ENCODE results near the gene NRXN3. TPM values are rescaled to one million over a fixed set of nuclear protein-coding genes. Genes with fewer than 3 reads are reported as not detected.

The NRXN3 gene
- polyA plus RNA-seq, 4 donors = 6.4 to 7.2 (median 7.0) TPM

DNA sequence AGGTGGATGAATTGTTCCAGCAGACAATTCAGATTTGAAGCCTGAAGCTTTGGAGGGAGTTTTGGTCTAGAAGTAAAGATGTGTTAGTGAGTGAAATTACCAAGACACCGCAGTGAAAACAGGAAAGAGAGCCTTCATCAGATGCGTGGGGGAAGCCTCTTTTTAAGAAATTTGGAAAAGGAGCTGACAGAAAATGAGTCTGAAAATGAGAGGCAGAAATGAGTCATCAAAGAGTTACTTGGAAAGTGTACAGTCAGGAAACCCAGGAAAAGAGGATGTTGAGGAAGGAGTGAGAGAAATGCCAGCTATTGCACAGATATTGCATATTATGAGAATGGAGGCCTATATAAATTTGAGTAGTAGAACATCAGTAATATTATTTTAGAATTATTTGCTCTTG is 520.7 kb downstream of the NRXN3 start:
- DNase-seq (ENCODE audit: low read depth in 4 of 4, low spot score in 3 of 4) = no peak

- DNase-seq (ENCODE audit: low read depth in 4 of 4, low spot score in 3 of 4) = no peak
Observed at GRCh38 chr14:78697341-78697740, 527.2 kb downstream of the NRXN3 start.

DNA sequence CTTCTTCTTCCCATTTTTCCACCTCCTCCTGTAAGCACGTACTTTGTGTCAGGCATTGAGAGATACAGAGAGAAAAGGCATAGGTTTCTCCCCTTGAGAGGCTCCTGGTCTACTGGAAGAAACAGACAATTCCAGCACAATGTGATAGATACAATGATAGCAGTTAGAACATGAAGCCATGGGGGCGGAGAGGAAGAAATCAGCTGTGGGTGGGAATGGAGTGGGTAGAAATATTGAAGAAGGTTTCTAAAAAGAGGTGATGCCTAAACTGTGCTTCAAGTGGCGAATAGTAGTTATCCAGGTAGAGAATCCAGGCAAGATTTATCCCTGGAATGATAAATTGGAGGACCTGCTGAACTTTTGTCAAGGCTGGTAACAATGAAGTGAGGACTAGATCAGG is 528.8 kb downstream of the NRXN3 start:
- no peak for DNase-seq (ENCODE audit: low read depth in 4 of 4, low spot score in 3 of 4)

DNA sequence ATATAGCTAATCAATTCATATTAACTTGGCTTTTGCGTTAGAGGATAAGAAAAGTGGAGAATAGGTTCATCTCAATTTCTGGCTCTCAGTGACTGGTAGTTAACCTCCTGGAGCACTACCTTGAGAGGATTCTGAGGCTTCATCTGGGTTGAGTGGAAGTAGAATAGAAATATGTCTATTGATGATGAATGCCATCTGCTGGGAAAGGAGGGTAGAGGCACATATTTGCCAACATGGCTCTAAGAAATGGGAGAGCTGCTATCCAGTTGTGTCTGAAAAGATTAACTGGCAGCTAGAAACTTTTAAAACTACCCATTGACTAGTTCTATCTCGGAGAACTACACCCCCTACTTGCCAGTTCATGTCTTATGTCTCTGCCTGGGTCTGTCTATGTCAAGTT is 530.1 kb downstream of the NRXN3 start:
- no peak for DNase-seq (ENCODE audit: low read depth in 4 of 4, low spot score in 3 of 4)

- DNase-seq (ENCODE audit: low read depth in 4 of 4, low spot score in 3 of 4) = no peak
Observed at GRCh38 chr14:78701246-78701645, 531.1 kb downstream of the NRXN3 start.

DNA sequence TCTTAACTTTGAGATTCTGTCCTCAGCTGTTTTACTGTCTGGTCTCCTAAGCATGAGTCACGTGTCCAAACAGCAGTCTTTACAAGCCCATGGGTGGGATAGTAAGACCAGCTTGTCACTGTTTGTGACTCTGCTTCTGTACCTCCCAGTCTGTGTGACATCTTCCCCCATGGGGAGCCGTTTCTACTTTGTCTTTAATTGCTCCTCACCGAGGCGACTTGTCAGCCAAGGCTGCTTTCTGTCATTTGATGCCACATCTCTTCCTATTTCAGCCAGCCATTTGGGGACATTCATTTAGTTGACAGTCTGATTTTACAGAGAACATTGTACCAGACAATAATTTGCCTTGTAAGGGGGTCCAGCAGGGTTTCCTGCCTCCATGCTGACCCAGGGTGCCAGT is 534.8 kb downstream of the NRXN3 start:
- no peak for DNase-seq (ENCODE audit: low read depth in 4 of 4, low spot score in 3 of 4)

DNA sequence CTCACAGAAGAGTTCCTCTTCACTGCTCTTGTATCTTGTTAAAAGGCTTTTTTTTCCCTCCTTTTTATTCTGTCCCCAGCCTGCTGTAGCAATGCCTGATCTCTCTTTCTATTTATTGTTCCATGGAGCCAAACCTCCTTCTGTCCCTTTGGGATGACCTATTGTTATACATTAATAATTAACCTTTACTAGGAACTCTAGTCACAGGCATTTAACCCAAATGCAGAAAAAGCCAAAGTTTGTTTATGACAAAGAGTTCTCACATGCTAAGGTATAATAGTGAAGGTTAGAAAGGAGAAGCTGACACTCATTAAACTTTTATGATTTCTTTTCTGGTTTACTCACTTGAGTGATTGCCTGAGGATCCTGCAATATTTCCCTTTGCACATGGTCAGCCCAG is 535.8 kb downstream of the NRXN3 start:
- DNase-seq (ENCODE audit: low read depth in 4 of 4, low spot score in 3 of 4) = no peak

DNA sequence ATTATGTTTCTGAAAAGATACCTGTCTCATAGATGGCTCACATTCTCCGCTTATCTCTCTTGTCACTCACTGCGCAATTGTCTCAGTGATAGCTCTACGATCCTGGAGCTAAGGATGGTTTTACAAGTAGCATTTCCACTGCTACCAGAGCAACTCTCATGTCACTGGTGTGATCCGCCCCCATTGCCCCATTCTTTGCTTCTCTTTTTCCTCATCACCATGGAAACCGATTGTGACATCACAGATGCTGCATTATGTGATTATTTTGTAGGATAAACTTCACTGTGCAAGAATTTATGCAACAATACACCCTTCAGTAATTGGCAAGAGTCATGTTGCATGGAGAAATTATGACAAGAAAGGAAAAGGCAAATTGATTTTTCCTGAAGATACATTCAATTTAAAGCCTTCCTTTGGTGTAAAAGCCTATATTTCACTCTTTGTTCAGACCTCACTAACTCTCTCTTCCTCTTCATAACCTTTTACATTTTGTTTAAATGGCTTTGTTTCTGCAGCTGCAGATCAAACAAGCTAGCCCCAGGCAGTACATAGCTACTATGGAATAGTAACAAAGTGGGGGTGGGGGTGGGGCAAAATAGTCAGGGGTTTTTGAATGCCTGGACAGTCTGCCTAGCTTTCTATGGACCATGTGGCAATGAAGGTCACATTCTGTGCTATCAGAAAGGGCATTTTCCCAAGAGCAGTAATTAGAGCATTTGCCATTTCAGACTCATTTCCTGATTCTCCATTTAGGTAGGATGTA is 539.8 kb downstream of the NRXN3 start:
- DNase-seq (ENCODE audit: low read depth in 4 of 4, low spot score in 3 of 4) = no peak

GRCh38 chr14:78710963-78711362 is 540.8 kb downstream of the NRXN3 start:
- DNase-seq (ENCODE audit: low read depth in 4 of 4, low spot score in 3 of 4) = no peak

DNA sequence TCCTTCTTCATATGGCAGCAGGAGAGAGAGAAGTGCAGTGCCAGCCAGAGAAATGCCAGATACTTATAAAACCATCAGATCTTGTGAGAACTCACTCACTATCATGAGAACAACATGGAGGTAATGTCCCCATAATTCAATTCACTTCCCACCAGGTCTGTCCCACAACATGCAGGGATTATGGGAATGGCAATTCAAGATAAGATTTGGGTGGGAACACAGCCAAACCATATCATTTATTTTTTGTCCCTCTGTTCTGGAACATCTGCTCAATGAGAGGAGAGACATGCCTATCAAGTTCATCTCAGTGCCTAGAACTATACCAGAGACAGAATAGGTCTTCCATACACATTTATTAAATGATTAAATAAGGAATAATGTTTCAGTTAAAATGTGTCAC is 543.5 kb downstream of the NRXN3 start:
- DNase-seq (ENCODE audit: low read depth in 4 of 4, low spot score in 3 of 4) = no peak

GRCh38 chr14:78714711-78715110 is 544.5 kb downstream of the NRXN3 start:
- no peak for DNase-seq (ENCODE audit: low read depth in 4 of 4, low spot score in 3 of 4)

DNA sequence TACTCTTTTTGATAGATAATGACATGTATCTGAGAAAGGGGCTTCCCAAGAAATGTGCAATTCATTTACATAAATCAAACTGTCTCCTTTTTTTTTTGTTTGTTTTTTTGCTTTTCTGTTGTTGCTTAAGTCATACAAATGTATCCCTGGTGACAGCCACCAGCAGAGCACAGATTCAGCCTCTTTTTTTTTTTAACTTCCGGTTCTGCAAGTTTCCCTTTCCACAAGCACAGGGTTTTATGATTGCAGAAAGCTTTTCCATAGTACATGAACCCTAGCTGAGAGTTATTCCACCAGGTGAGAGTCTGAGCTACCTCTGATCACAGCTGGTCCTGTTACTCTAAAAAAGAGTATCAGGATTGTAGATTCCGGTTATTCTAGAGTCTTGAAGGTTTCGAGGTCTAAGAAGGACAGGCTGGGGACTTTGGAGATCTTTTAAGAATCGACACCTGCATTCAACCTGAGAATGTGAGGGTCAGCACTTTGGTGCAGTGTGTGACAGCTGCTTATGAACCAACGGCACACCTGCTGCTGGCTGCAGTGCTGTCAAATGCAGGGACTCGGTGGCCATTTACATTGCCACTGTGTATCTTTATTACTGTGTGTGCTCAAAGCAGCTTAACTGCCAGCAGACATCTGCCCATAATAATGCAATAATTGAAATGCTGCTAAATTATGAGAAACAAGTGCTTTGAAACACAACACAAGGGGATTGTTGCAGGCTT is 551.7 kb downstream of the NRXN3 start:
- DNase-seq (ENCODE audit: low read depth in 4 of 4, low spot score in 3 of 4) = no peak

DNA sequence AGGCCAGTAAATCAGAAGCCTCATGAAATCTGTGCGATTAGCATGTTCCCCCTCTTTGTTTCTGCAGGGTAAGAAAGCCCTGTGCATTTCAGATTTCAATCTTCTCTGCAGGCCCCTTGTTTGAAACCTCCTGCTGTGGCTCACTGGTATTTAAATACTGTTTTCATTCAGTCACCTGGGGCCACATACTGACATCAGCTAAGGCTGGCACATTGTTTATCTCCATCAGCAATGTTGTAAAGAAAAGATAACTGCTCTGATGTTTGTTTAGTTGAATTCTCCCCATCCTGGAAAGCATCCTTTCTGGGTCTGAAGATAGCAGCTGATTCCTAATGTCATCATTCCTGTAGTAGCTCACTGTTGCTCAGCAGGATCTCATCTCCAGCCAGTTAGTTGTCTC is 554.9 kb downstream of the NRXN3 start:
- DNase-seq (ENCODE audit: low read depth in 4 of 4, low spot score in 3 of 4) = no peak

- DNase-seq (ENCODE audit: low read depth in 4 of 4, low spot score in 3 of 4) = no peak
Observed at GRCh38 chr14:78737116-78737515, 566.9 kb downstream of the NRXN3 start.

- DNase-seq (ENCODE audit: low read depth in 4 of 4, low spot score in 3 of 4) = no peak
Observed at GRCh38 chr14:78737601-78738000, 567.4 kb downstream of the NRXN3 start.

DNA sequence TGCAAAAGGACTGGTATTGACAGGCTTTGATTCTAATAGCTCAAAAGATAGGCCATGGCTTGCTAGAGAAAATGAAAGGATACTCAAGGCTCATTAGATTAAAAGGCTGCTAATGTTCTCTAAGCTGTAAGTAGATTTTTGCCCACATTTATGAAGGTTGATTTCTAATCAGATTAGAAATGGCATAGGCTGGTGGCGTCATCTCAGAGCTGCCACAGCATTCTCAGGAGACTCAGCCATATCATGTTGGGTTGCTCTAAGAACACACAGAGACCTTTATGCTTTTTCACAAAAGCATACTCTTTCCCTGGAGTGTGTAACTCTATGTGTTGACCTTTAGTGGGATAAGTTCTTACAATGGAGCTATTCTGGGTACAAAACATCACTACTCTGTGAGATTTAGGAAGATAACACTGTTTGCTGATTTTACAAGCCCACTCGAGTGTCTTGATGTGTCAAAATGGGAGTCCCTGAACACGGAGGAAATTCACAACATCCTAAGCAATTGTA is 576.0 kb downstream of the NRXN3 start:
- no peak for DNase-seq (ENCODE audit: low read depth in 4 of 4, low spot score in 3 of 4)

DNA sequence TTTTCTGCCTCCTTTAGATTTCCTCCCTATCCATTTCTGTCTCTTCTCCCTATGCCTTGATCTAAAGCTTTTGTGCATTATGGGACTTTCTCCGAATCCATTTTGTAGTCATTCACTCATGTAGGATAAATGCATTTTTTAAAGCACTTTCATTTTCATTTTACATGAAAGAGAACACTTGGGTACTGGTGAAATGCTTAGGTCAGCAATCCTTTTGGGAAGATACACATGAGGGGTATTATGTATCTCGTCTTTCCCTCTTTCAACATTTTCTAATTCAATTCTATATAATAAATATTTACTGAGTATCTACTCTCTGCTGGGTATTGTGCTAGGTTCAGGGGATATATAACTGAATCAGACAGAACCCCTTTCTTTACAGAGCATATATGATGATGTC is 577.6 kb downstream of the NRXN3 start:
- DNase-seq (ENCODE audit: low read depth in 4 of 4, low spot score in 3 of 4) = no peak

DNA sequence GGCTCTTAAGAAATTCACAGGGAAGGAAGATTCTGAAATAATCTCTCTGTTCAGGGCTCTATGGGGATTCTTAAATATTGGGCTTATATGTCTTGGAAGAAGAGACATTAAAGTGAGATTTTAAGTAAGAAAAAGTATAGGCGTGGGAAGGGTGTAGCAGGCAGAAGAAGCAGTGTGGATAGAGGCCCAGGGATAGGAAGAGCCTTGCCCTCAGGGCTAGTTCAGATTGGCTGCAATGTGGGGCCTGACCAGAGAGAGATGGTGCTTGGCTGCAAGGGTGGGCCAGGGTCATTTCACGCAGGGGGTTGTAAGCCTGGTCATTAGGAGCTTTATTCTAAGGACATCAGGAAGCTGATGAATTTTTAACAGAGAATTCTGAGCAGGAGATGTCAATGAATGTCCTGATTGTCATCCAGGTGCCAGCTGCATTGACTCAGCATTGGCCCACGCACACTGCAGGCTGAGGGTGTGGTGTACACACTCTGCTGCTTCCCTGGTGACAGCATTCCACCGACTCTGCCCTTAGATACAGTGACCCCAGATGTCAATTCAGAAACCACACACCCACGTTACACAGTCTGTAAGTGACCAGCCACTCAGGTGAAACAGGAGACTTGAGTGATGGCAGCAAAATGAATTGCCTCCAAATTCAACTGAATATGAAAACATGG is 582.5 kb downstream of the NRXN3 start:
- DNase-seq (ENCODE audit: low read depth in 4 of 4, low spot score in 3 of 4) = peak in 1 of 4 donors; percentile 9

- DNase-seq (ENCODE audit: low read depth in 4 of 4, low spot score in 3 of 4) = no peak
Observed at GRCh38 chr14:78754059-78754458, 583.9 kb downstream of the NRXN3 start.

- peak in 2 of 4 donors; percentile 3 to 6 for DNase-seq (ENCODE audit: low read depth in 4 of 4, low spot score in 3 of 4)
Observed at GRCh38 chr14:78758333-78758732, 588.2 kb downstream of the NRXN3 start.

GRCh38 chr14:78762331-78762730 is 592.2 kb downstream of the NRXN3 start:
- no peak for DNase-seq (ENCODE audit: low read depth in 4 of 4, low spot score in 3 of 4)

DNA sequence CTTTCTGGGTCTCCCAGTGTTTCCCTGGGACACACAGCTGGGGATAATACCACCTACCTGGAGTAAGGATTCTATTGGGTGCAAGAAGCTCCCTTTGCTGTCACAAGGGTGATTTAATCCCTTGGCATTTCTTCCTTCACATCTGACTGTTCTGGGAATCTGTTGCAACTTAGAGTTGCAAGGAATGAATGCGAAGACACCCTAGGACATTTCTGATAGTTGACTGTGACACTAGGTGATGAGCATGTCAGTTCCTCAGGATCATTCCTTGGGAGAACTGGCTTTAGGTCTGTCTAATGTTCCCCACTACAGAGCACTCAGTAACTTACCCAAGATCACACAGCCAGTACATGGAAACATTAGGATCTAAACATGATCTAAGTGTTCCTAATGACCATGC is 593.6 kb downstream of the NRXN3 start:
- DNase-seq (ENCODE audit: low read depth in 4 of 4, low spot score in 3 of 4) = no peak

All from left renal pelvis (tissue), 4 donors.